Iris pigment epithelial cell (primary cell): ENCODE results near the gene ZXDC.

ENCODE experiments used
- DNase-seq: peaks from one replicate; pipeline ENCODE4 v3.0.0-alpha.2; 2011; ENCODE audit warnings: low read depth

The ZXDC gene

GRCh38 chr3:126475413-126476114 lies at the start of gene ZXDC:
TSS of gene ZXDC (minus strand) at chr3:126475891. CDS start at chr3:126475865, 26 bp downstream.
- peak; percentile 92 for DNase-seq

DNA sequence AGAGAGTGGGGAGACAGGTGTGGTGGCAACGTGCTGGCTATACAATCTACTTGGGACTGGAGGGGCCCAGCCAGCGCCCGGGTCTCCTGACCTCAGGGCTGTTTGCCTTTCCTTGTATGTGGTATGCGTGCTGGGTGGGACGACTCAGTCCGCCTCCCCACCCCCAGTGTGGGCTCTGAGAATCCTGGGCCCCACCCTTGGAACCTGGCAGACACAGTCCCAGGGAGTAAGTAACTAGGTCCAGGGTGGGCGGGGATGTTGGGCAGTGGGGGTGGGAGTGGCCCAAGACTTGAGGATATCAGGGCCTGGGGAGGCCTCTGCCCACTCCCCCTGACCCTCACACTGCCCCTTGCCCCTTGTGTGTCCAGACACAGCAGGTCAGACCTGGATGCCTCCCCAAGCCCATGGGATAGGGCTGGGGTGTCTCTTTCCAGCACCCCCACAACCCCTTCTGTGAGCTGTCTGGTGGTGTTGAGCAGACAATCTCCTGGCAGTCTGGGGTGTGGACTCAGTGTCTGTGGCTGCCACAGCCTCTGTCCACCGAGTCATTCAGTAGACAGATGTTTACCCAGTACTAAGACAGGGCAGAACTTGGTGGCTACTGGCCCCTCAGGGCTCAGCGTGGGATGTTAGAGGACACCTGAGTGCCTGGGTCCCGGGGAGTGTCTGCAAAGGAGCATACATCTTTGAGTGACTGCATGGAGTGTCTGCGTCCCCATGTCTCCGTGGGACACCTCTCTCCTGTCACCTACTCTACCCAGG lies 49.6 kb upstream of the ZXDC start:
- DNase-seq = no peak

DNA sequence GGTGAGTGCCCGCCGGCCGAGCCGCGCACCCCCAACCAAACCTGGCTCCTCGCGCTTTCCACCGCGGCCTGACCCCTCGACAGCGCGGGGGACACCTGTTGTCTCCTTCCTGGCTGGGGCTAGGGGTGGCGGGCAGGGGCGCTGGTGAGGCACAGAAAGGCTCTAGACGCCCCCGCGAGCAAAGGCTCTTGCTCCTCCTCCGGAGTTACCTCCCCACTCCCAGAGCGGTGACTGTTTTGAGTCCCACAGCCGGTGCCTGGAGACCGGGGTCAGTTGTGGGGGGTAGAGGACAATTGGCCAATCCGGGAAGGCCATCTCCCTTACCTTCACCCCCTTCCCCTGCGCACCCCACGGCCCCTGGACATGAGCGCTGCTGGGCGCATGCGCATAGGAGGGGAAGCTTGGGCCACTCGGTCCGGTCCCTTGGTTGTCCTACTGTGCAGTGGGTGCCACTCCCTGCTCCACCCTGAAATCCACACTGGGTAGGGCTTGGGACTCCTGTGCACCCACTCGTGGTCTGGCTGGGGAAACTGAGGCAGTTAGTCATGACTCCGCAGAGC lies 48.8 kb upstream of the ZXDC start:
- no peak for DNase-seq

DNA sequence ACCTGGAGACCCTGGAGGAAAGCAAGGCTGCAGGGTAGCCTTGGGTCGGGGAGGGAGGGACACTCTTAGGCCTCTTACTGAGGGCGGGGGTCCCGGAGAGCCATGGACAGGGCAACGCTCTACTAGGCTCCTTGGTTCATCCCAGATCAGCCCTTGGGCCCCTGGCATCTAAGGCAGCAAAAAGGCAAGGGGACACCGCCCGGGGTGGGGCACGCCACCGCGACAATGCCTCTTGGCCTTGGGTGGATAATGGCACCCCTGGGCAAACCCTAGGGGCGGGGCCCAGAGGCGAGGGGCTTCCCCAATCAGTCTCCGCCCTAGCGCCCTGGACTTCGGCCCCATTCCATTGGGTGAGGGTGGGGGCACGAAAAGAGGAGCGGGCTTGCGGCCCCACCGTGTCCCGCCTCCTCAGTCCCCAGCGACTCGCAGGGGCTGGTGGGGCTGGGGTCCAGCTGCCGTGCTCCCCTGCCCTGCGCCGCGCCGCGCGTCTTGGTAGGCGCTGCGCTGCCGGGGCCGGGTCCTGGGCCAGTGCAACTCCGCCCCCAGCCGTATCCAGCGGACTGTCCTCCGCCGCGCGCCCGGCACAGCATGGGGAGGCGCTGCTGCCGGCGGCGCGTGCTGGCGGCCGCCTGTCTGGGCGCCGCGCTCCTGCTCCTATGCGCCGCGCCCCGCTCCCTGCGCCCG lies 48.2 kb upstream of the ZXDC start, which contains the start of gene CHST13:
TSS of gene CHST13 (plus strand) at position 411 of the 684 bp plus-strand sequence. CDS start at position 589, 178 bp downstream.
- peak; percentile 56 for DNase-seq

DNA sequence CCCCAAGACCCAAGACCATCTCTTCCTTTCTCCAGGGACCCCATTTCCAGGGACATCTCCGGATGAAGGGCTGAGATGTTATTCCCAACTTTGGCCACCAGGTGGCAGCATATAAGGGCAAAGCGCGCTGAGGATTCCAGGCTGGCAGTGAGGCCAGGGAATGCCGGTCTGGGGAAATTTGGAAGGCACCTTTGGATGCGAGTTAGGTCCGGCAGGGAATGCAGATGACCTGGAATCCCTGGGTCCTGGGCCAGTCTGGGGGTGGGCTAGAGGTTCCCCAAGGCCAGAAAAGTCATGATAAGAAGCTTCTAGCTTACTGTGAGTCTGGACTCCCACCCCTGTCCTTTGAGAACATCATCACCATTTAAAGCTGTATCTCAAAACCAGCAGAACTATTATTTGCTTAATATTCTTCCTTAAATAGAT lies 46.7 kb upstream of the ZXDC start:
- peak; percentile 20 for DNase-seq

DNA sequence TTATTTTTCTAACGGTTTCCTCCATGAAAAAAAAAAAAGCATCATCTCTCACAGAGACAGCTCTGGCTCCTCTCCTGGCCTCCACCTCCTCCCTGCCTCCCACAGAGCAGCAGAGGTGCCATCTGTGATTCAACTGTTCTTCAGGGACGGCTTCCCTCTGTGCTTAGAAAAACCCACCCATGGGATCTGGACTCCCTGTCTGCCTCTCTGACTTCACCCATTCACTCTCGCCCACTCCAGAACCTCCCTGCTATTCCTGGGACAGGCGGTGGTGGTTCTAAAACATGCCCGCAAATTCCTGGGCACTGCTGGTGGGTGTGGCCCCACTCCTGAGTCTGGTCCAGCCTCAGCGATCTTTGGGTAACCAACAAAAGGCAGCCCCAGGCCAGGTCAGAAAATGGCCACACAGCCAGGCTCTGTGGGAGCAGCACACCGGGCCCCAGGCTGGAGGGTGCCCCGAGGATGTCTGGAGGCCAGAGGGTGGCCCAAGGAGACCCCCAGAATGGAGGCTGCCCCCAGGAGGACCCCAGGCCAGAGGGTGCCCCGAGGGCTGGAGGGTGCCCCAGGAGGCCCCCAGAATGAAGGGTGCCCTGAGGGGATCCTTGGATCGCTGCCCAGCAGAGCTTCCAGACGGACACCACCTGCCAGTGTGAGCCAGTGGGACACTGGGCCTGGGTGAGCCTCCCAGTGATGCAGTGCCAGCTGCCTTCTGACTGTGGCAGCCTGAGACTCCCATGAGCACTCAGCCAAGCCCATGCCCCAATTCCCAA lies 45.6 kb upstream of the ZXDC start:
- DNase-seq = no peak

GRCh38 chr3:126519506-126520455 lies 44.1 kb upstream of the ZXDC start:
- no peak for DNase-seq

- no peak for DNase-seq
Measured at GRCh38 chr3:126518779-126519177, 43.1 kb upstream of the ZXDC start.

- DNase-seq = no peak
Measured at GRCh38 chr3:126517986-126518778, 42.5 kb upstream of the ZXDC start.

- no peak for DNase-seq
Measured at GRCh38 chr3:126517291-126517951, 41.7 kb upstream of the ZXDC start, which contains the start of gene UROC1. TSS of gene UROC1 (minus strand) at chr3:126517773. CDS start at chr3:126517719, 54 bp downstream.

GRCh38 chr3:126516936-126517290 lies 41.2 kb upstream of the ZXDC start:
- no peak for DNase-seq

GRCh38 chr3:126516152-126516935 lies 40.7 kb upstream of the ZXDC start:
- no peak for DNase-seq

DNA sequence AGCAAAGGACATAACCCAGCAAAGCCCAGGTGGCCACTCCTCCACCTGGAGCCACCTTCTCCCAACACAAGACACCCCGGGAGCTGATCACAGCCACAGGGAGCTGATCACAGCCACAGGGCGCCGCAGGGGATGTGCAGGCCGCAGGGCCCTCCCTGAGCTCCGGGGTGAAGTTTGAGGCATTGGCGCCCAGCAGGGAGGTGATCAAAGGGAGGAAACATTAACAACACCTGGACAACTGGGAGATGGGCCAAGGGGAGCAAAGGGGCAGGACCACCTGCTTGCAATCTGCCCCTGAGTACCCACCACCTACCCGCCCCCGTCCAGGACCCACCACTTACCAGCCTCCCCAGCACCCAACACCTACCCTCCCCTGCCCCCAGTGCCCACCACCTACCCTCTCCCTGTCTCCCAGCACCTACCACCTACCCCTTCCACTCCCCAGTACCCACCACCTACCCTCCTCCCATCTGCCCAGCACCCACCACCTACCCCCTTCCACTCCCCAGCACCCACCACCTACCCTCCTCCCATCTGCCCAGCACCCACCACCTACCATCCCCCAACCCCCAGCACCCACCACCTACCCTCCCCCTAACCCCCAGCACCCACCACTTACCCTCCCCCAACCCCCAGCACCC lies 39.5 kb upstream of the ZXDC start:
- DNase-seq = no peak

- DNase-seq = no peak
Measured at GRCh38 chr3:126514161-126514560, 38.5 kb upstream of the ZXDC start.

DNA sequence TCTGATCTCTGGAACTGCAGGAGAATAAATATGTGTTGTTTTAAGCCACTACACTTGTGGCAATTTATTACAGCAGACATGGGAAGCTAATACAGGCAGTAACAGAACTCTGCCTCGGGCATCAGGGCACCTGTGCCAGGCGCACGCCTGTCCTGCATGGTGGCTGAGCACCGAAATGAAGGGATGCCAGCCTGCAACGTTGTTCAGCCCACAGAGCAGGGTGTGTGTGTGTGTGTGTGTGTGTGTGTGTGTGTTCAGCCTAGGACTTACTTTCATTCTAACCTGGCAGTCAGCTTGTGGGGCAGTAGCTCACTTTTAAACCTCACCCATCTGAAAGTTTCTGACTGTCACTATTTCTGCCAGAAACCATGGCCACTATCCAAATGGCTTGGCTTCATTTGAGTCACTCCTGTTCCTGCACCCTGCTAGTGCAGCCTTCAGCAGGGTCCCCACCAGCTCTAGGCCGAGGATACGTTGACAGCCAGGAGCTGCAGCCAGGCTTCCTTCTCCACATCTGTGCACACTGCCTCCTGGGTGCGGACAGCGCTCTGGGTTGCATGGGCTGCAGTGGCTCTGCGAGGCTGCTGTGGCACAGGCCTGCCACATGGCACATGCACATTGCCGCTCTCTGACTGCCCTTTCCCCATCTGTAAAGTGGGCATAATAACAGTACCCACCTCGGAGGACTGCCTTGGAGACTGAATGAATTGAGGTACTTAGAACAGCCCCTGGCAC lies 37.4 kb upstream of the ZXDC start:
- DNase-seq = no peak

DNA sequence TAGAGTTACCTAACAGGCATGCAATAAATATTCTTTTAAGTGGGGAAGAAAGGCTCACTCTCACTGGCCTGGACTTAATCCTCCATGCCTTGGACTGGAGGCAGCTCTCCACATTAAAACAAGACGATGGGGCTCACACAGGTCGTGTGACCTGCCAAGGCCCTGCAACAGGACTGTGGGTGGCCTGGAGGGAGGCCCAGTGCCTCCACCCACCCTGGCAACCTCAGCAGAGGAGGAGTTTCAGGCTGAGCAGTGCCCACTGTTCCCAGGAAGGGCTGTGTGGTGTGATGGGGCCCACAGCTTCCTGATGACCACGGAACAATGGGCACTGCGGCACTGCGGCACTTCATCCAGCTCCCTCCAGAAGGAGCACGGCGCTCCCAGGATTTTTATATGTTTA lies 36.3 kb upstream of the ZXDC start:
- no peak for DNase-seq

DNA sequence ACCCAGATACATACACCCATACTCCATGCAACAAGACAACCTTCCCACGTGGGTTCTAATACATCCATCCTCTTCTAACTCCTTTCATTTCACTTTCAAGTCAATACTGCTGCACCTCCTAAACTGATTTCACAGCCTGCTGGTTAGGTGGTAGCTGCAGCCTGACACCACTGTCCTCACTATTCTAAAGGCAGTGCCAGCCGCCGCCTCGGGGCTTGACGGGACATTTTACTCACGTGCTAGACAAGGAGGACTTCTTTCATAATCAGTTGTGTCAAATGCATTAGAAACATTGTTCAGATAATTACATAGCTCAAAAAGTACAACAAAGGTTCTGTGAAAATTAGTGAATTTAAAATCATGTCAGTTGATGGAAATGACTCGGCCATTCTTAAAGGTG lies 35.6 kb upstream of the ZXDC start:
- DNase-seq = no peak
